SK-N-SH treated with all-trans-retinoic acid at 6 μM for 48 hours (cell line): ENCODE results near the gene PCNX3.

Experiments
- ATAC-seq: fragments of 200-7000 bp; cut with Tn5 transposase; 3 replicates; pipeline ENCODE4 v1.9.1; 2020; ENCODE audit warnings: mild to moderate bottlenecking, moderate library complexity
- ARNTL ChIP-seq: fragments of 450-650 bp; formaldehyde crosslinking; IDR thresholded peaks from 2 replicates; pipeline ENCODE4 v1.5.0; 2020; ENCODE audit warnings: low read depth, mild to moderate bottlenecking, moderate library complexity, borderline replicate concordance
- BACH2 ChIP-seq: fragments of 250-450 bp; sonication (Bioruptor Pico); IDR thresholded peaks from 2 replicates; pipeline ENCODE4 v1.9.0; 2021; ENCODE audit warnings: mild to moderate bottlenecking, borderline replicate concordance
- CSDC2 ChIP-seq: fragments of 250-450 bp; sonication (Bioruptor Pico); IDR thresholded peaks from 2 replicates; pipeline ENCODE4 v1.5.0; 2020; ENCODE audit warnings: mild to moderate bottlenecking, moderate library complexity
- ESRRG ChIP-seq: fragments of 250-450 bp; sonication (Bioruptor Pico); IDR thresholded peaks from 2 replicates; pipeline ENCODE4 v1.6.1; 2021; ENCODE audit warnings: mild to moderate bottlenecking
- GLIS3 ChIP-seq: fragments of 250-450 bp; sonication (Bioruptor Pico); IDR thresholded peaks from 2 replicates; pipeline ENCODE4 v1.5.0; 2020; ENCODE audit warnings: mild to moderate bottlenecking, moderate library complexity
- ISL1 ChIP-seq: fragments of 250-450 bp; sonication (Bioruptor Pico); IDR thresholded peaks from 2 replicates; pipeline ENCODE4 v2.1.2; 2022; ENCODE audit warnings: mild to moderate bottlenecking, moderate library complexity
- OSR1 ChIP-seq: fragments of 250-450 bp; sonication (Bioruptor Pico); IDR thresholded peaks from 2 replicates; pipeline ENCODE4 v1.8.0; 2022; ENCODE audit warnings: moderate library complexity, mild to moderate bottlenecking, inconsistent platforms
- PPARA ChIP-seq: fragments of 250-450 bp; sonication (Bioruptor Pico); IDR thresholded peaks from 2 replicates; pipeline ENCODE4 v1.5.0; 2020; ENCODE audit warnings: mild to moderate bottlenecking, borderline replicate concordance
- RARB ChIP-seq: fragments of 250-450 bp; sonication (Bioruptor Pico); IDR thresholded peaks from 2 replicates; pipeline ENCODE4 v1.8.0; 2021; ENCODE audit warnings: mild to moderate bottlenecking, moderate library complexity
- TOX ChIP-seq: fragments of 250-450 bp; sonication (Bioruptor Pico); IDR thresholded peaks from 2 replicates; pipeline ENCODE4 v1.8.0; 2021; ENCODE audit warnings: mild to moderate bottlenecking, moderate library complexity, borderline replicate concordance
- ZC3H10 ChIP-seq: fragments of 250-450 bp; sonication (Bioruptor Pico); IDR thresholded peaks from 2 replicates; pipeline ENCODE4 v1.5.1; 2021; ENCODE audit warnings: mild to moderate bottlenecking, moderate library complexity
- ZFP3 ChIP-seq: fragments of 250-450 bp; sonication (Bioruptor Pico); IDR thresholded peaks from 2 replicates; pipeline ENCODE4 v1.5.0; 2020; ENCODE audit warnings: mild to moderate bottlenecking, moderate library complexity
- ZFP30 ChIP-seq: fragments of 450-650 bp; formaldehyde crosslinking; IDR thresholded peaks from 2 replicates; pipeline ENCODE4 v1.5.0; 2022; ENCODE audit warnings: mild to moderate bottlenecking, moderate library complexity
- ZNF8 ChIP-seq: fragments of 450-650 bp; formaldehyde crosslinking; IDR thresholded peaks from 2 replicates; pipeline ENCODE4 v1.5.0; 2020; ENCODE audit warnings: mild to moderate bottlenecking, moderate library complexity
- TF ChIP-seq, protein P1 (sequence below): fragments of 250-450 bp; sonication (Bioruptor Pico); IDR thresholded peaks from 2 replicates; pipeline ENCODE4 v1.5.0; 2020; ENCODE audit warnings: mild to moderate bottlenecking, moderate library complexity
- TF ChIP-seq, protein P2 (sequence below): fragments of 250-450 bp; sonication (Bioruptor Pico); IDR thresholded peaks from 2 replicates; pipeline ENCODE4 v1.8.0; 2020; ENCODE audit warnings: mild to moderate bottlenecking, moderate library complexity, borderline replicate concordance
- TF ChIP-seq, protein P3 (sequence below): fragments of 250-450 bp; sonication (Bioruptor Pico); IDR thresholded peaks from 2 replicates; pipeline ENCODE4 v1.5.1; 2020; ENCODE audit warnings: low read depth, mild to moderate bottlenecking, moderate library complexity
- TF ChIP-seq, protein P4 (sequence below): fragments of 250-450 bp; sonication (Bioruptor Pico); IDR thresholded peaks from 2 replicates; pipeline ENCODE4 v1.8.0; 2021; ENCODE audit warnings: low read depth, mild to moderate bottlenecking, moderate library complexity, borderline replicate concordance

The PCNX3 gene

DNA sequence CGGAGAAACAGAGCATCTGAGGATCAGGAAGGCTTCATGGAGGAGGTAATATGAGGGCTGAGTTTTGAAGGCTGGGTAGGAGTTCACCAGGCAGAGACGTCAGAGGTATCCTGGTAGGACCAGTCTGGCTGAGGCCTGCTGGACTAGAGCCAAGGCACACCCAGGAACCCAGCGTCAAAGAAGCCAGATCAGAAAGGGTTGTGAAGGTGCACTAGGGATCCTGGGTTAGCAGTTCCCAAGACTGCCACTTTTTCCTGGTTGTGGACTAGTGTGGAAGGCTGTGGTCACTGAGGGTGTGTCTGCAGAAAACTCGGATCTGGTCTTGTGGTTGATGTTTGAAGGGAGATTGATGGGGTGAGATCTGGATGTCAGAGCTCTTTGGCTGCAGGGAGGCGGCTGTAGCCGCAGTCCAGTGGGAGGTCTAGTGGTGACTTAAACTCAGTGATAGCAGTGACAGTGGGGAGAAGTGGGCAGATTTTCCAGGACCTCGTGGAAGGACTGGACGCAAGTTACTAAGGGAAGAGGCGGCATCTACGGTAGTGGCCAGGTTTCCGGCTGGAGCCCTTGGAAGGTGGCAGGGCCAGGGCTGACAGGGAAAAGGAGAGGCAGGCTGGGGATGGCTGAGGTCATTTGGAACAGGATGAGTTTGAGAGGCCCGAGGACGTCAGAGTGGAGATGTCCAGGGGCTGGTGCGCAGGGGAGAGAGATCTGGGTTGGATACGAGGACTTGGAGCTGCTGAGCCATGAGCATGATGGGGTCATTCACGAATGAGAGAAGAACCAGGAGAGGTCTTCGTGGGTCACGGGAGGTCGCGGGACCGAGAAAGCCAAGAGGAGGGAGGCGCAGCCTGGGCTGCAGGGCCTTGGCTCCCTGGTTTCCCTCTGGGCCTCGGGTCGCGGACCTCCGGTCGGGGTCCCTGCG, 36.3 kb downstream of the PCNX3 start:
- ATAC-seq: peak; percentile 14
- TF ChIP-seq ZFP3 (CRISPR knock-in tag) (peak; percentile 100), ARNTL (CRISPR knock-in tag) (no peak), TOX (no peak), ZFP30 (CRISPR knock-in tag) (no peak)
- TF ChIP-seq, protein P1, sequence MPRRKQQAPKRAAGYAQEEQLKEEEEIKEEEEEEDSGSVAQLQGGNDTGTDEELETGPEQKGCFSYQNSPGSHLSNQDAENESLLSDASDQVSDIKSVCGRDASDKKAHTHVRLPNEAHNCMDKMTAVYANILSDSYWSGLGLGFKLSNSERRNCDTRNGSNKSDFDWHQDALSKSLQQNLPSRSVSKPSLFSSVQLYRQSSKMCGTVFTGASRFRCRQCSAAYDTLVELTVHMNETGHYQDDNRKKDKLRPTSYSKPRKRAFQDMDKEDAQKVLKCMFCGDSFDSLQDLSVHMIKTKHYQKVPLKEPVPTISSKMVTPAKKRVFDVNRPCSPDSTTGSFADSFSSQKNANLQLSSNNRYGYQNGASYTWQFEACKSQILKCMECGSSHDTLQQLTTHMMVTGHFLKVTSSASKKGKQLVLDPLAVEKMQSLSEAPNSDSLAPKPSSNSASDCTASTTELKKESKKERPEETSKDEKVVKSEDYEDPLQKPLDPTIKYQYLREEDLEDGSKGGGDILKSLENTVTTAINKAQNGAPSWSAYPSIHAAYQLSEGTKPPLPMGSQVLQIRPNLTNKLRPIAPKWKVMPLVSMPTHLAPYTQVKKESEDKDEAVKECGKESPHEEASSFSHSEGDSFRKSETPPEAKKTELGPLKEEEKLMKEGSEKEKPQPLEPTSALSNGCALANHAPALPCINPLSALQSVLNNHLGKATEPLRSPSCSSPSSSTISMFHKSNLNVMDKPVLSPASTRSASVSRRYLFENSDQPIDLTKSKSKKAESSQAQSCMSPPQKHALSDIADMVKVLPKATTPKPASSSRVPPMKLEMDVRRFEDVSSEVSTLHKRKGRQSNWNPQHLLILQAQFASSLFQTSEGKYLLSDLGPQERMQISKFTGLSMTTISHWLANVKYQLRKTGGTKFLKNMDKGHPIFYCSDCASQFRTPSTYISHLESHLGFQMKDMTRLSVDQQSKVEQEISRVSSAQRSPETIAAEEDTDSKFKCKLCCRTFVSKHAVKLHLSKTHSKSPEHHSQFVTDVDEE: no peak

DNA sequence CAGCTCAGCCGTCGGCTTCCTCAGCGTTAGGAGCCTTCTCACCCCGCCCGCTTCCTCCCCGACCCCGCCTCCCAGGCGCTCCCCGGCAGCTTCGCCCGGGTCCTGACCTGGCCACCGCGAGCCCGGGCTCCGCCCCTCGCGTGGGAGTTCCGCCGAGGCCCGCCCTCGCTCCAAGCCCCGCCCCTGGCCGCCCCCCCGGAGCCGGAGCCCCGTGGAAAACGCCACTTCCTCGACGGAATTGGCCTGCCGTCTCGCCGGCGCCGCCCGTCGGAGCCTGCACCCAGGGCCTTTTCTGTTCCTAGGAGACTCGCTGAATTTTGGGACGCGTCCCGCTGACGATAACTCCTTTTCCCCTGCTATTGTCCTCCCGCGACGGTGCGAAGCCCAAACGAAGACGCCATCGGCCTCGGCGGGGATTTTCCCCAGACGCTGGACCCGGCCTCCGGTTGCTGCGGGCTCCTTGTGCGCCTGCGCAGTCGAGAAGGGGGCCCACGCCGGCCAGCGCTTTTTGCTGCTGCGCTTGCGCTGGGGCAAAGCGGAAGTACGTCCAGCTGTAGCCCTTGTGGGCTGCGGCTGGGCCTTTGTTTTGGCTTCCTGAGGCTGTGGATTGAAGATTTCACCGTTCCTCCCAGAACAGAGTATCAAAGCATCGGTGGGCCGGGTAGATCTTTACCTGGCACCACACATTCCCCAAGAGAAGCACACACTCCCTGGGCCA, 37.1 kb downstream of the PCNX3 start:
- TF ChIP-seq CSDC2 (CRISPR knock-in tag) (peak; percentile 29; the same call in 1 of the 2 replicates), GLIS3 (0 out of 2 replicates have a peak, but pooled peaks have one; percentile 7), ZFP3 (CRISPR knock-in tag) (peak; percentile 61; the same call in 1 of the 2 replicates), ZC3H10 (CRISPR knock-in tag) (no peak), BACH2 (CRISPR knock-in tag) (no peak), ISL1 (CRISPR knock-in tag) (no peak), ARNTL (CRISPR knock-in tag) (no peak)
- TF ChIP-seq, protein P1: 0 out of 2 replicates have a peak, but pooled peaks have one; percentile 15
- TF ChIP-seq, protein P2, sequence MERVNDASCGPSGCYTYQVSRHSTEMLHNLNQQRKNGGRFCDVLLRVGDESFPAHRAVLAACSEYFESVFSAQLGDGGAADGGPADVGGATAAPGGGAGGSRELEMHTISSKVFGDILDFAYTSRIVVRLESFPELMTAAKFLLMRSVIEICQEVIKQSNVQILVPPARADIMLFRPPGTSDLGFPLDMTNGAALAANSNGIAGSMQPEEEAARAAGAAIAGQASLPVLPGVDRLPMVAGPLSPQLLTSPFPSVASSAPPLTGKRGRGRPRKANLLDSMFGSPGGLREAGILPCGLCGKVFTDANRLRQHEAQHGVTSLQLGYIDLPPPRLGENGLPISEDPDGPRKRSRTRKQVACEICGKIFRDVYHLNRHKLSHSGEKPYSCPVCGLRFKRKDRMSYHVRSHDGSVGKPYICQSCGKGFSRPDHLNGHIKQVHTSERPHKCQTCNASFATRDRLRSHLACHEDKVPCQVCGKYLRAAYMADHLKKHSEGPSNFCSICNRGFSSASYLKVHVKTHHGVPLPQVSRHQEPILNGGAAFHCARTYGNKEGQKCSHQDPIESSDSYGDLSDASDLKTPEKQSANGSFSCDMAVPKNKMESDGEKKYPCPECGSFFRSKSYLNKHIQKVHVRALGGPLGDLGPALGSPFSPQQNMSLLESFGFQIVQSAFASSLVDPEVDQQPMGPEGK: no peak
- TF ChIP-seq, protein P3, sequence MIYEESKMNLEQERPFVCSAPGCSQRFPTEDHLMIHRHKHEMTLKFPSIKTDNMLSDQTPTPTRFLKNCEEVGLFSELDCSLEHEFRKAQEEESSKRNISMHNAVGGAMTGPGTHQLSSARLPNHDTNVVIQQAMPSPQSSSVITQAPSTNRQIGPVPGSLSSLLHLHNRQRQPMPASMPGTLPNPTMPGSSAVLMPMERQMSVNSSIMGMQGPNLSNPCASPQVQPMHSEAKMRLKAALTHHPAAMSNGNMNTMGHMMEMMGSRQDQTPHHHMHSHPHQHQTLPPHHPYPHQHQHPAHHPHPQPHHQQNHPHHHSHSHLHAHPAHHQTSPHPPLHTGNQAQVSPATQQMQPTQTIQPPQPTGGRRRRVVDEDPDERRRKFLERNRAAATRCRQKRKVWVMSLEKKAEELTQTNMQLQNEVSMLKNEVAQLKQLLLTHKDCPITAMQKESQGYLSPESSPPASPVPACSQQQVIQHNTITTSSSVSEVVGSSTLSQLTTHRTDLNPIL (CRISPR knock-in tag): peak; percentile 27; the same call in 1 of the 2 replicates

DNA sequence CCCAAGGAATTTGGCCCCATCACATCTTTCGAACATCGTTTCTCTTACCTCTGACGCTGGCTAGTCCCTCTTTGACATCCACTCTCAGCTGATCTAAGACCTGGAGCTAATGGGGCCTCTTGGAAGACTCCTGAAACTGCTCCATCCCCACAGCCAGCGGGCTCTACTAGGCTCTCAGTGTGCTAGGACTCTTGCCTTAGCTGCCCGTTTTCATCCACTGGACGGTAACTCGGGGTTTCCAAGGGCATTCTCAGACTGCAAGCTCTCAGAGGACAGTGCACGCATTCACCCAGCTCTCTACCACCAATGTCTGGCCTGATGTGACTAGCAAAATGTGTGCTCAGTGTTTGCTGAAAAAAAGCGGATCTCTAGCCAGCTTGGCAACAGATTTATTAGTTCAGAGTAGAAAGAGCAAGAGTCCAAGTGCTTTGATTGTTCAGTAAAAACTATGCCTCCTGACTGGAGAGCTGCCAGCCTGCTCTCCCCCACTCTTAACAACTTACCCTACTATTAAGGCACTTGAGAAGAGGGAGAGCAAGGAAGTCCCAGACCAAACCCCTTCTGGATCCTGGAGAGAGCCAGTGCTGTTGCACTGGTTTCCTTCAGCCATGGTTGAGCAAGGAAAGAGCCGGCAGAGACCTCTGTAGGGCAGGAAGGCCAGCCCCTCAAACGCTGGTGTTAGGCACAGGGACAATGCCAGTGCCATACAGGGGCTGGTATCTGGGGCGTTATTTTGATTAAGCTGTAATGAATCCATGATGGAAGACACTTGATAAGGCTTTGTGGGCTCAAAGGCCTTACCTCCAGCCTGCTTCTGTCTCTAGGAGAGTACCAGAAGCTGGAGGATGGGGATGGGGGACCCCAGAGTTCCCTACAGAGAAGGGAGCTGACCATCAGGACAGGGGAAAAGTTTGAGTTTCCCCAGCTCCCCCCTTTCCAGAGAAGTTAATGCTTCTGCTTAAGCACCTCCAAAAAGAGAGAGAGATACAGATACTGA, 38.0 kb downstream of the PCNX3 start:
- ATAC-seq: peak; percentile 3
- TF ChIP-seq, protein P3 (CRISPR knock-in tag): no peak; the same call in 1 of the 2 replicates
- TF ChIP-seq ZFP30 (CRISPR knock-in tag) (no peak), PPARA (peak; percentile 71; the same call in 1 of the 2 replicates), ESRRG (no peak), RARB (CRISPR knock-in tag) (no peak), ZNF8 (CRISPR knock-in tag) (0 out of 2 replicates have a peak, but pooled peaks have one; percentile 21), OSR1 (no peak), ARNTL (CRISPR knock-in tag) (no peak), BACH2 (CRISPR knock-in tag) (no peak)
- TF ChIP-seq, protein P2: no peak
- TF ChIP-seq, protein P4, sequence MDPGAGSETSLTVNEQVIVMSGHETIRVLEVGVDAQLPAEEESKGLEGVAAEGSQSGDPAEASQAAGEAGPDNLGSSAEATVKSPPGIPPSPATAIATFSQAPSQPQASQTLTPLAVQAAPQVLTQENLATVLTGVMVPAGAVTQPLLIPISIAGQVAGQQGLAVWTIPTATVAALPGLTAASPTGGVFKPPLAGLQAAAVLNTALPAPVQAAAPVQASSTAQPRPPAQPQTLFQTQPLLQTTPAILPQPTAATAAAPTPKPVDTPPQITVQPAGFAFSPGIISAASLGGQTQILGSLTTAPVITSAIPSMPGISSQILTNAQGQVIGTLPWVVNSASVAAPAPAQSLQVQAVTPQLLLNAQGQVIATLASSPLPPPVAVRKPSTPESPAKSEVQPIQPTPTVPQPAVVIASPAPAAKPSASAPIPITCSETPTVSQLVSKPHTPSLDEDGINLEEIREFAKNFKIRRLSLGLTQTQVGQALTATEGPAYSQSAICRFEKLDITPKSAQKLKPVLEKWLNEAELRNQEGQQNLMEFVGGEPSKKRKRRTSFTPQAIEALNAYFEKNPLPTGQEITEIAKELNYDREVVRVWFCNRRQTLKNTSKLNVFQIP (CRISPR knock-in tag): no peak

More for the DNA sequence above, 37.1 kb downstream of the PCNX3 start:
- ATAC-seq: peak; percentile 78
